COLO668 (cell line): Measurements from ENCODE around the gene KMT2D.

ENCODE experiments used
- DNase-seq: peaks from one replicate; lab custom pipeline; 2025; ENCODE audit not compliant: unreplicated experiment; lab: John Stamatoyannopoulos, UW

Gene KMT2D

GRCh38 chr12:49019443-49020324 lies 40.9 kb downstream of the KMT2D start:
- peak; percentile 19 for DNase-seq

- DNase-seq, result no peak
These were observed 41.5 kb downstream of the KMT2D start for GRCh38 chr12:49019120-49019430.

GRCh38 chr12:49018261-49019119 lies 42.1 kb downstream of the KMT2D start, which contains the start of gene PRKAG1:
TSS of gene PRKAG1 (minus strand) at chr12:49018776. CDS start at chr12:49018740, 36 bp downstream.
- DNase-seq, result peak; percentile 93

DNA sequence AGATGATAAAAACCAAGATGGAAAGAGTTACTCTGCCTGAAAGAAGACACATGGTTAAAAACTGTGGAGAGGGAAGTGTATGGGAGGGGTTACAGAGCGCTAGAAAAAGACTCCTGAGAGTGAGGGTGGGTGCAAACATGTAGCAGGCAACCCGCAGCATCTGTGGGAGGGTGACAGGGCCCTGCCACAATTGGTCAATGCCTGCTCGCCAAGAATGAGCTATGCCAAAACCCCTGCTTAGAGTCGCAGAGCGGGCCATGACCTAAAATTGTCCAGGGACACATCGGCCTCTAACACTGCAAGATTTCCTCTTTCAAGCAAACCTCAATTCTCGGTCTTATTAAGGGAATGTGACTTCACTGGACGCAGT lies 42.7 kb downstream of the KMT2D start:
- no peak for DNase-seq

- DNase-seq, result no peak
These were observed 45.4 kb downstream of the KMT2D start for GRCh38 chr12:49015196-49015595.

GRCh38 chr12:49014547-49014946 lies 46.0 kb downstream of the KMT2D start:
- DNase-seq, result no peak

- DNase-seq, result no peak
These were observed 47.2 kb downstream of the KMT2D start for GRCh38 chr12:49013428-49013827.

GRCh38 chr12:49012739-49013138 lies 47.9 kb downstream of the KMT2D start:
- DNase-seq, result no peak
